Heart left ventricle (tissue), 13 donors: ENCODE measurements around the gene TMEM214.

Experiments
- POLR2A ChIP-seq, 2 donors: fragments of 450-650 bp; IDR thresholded peaks; one replicate each; pipeline ENCODE4 v1.6.1; 2017; ENCODE audit warnings: antibody characterized with exemption in 2 of 2, mild to moderate bottlenecking in 2 of 2, moderate library complexity in 2 of 2
- TF ChIP-seq, protein P1 (sequence below), 12 donors: fragments of 200-600 bp; sonication (generic) in 4 of 12; IDR thresholded peaks; one replicate each; pipeline versions ENCODE4 v1.5.0 to v1.8.0; 2018 to 2022; ENCODE audit warnings: antibody characterized with exemption in 12 of 12, mild to moderate bottlenecking in 5 of 12
- donor health status: ischemic (EF 13 %, LVEDD 7.1; RV severe dilation, severe dysfunction).
- donor health status: DM: no; HTN: yes; CAD: no.
- donor health status: DM: no; HTN: no; CAD: no.
- donor health status: ischemic (EF 25% LVEDD 6.9; RV normal size, moderate dysfunction).
- donor health status: ischemic (EF 25% LVEDD 5.7; RV mildly dilated, moderate dysfunction).
- donor health status: ischemic (EF 35%, LVEDD 5.7; RV mildly dilated, moderate dysfunction).
- donor health status: nonischemic (EF 11% LVEDD 7.7; RV severe dilation, severe dysfunction).
- donor health status: DM: yes; HTN: yes; CAD: no.
- donor health status: PGD.
- donor health status: ischemic (EF 29% LVEDD 5.4; RV normal size, mild dysfunction).
- donor health status: nonischemic (EF 23%, LVEDD 6.1; RV moderate dilation, normal function).

DNA sequence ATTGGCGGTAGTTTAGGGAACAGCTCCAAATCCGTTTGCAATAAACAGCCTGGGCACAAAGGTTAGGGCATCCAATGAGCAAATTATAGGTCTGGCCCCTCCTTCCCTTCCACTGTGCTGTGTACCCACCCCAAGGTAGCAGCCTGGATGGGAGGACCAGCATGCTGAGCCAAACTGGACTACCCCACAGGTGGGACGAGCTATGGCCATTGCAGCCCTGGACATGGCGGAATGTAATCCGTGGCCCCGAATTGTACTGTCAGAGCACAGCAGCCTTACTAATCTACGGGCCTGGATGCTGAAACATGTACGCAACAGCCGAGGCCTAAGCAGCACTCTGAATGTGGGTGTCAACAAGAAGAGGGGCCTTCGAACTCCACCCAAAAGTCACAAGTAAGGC, 25.4 kb downstream of the TMEM214 start:
- TF ChIP-seq, protein P1, sequence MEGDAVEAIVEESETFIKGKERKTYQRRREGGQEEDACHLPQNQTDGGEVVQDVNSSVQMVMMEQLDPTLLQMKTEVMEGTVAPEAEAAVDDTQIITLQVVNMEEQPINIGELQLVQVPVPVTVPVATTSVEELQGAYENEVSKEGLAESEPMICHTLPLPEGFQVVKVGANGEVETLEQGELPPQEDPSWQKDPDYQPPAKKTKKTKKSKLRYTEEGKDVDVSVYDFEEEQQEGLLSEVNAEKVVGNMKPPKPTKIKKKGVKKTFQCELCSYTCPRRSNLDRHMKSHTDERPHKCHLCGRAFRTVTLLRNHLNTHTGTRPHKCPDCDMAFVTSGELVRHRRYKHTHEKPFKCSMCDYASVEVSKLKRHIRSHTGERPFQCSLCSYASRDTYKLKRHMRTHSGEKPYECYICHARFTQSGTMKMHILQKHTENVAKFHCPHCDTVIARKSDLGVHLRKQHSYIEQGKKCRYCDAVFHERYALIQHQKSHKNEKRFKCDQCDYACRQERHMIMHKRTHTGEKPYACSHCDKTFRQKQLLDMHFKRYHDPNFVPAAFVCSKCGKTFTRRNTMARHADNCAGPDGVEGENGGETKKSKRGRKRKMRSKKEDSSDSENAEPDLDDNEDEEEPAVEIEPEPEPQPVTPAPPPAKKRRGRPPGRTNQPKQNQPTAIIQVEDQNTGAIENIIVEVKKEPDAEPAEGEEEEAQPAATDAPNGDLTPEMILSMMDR (IDR thresholded peaks at IDR 0.05) = no peak
- TF ChIP-seq POLR2A (IDR thresholded peaks at IDR 0.05) = no peak
